GM12891 (cell line): ENCODE measurements around the gene KCNG2.

ENCODE experiments used
- POLR2A ChIP-seq: IDR thresholded peaks from 2 replicates; pipeline ENCODE4 v1.6.1; 2011; ENCODE audit warnings: low read depth, low read length, control low read depth
- POLR2AphosphoS5 ChIP-seq: IDR thresholded peaks from 2 replicates; pipeline ENCODE4 v1.6.1; 2011; ENCODE audit warnings: low read depth, low read length, control low read depth

DNA sequence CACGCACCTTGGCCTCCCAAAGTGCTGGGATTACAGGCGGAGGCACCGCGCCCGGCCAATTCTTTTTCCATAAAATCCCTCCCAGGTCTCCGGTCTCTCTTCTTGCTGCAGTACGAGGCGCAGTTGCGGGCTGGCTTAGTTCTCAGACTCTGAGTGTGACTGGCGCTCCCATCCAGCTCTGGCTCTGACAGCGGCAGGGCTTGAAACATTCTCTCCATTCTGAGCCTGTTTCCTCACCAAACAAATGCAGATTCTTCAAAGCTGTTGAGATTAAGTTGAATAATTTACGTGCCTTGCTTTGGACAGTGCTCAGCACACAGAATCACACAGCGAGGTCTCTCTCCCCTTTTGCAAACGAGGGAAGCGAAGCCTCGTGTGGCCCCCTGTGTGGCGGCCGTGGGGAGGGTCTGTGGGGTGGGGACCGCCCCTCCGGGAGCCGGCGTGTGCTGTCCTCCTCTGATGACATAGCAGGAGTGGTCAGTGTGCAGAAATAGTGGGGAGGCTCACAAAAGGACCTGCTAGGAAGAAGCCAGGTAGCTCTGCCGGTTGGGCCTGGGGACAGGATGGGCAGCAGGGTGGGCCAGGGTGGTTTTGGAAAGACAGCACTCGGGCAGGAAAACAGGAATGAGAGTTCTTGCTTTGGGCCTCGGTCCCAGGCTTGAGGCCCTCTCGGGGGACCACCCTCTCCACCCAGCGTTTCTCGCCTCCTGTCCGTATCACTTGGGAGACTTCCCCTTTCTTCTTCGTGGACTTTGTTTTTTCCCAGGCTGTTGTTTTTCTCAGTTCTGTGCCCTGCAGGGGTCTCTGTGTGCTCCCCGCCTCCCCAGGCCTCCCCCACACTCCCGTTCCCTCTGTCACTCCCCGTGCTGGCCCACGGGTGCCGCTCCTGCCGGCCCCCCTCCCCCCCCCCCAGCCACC, 75.0 kb downstream of the KCNG2 start:
- no peak for TF ChIP-seq POLR2A
- no peak for TF ChIP-seq POLR2AphosphoS5
